ENCODE data around the gene IL31RA. TPM values are rescaled to one million over a fixed set of nuclear protein-coding genes. Genes with fewer than 3 reads are reported as not detected.

The IL31RA gene
- total RNA-seq, 1 donor from 2014 or later = not detected

DNA sequence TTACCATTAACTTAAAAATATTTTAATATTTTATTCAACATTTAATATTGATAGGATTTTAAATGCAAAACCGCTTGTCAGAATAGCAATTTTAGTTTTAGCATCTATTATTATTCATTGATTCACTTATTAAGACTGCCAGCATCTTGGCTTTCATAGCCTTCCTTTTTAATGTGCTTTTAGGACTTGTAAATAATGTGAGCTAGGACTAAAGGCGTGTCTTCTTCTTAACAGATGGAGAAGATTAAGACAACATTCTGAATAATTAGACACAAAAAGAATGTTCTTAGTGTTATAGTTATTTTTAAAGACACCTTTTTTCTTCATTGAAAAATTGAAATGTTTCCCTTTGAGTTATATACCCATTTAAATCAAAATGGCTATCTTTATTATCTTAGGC, 6.9 kb downstream of the IL31RA start:
- DNase-seq (ENCODE audit: low spot score) = no peak

DNA sequence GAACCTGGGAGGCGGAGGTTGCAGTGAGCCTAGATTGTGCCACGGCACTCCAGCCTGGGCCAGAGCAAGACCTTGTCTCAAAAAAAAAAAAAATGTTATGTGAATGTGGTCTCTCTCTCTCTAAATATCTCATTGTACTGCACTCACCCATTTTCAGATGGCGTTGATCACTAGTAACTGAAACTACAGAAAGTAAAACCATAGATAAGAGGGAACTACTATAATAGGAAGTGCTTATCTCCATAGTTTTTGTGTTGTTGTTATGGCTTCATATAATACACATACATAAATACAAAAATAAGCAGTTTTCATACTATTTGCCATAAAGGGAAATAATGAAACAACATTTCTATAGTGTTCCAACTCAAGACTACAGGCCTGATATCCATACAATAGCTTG, 9.1 kb downstream of the IL31RA start:
- no peak for DNase-seq (ENCODE audit: low spot score)

DNA sequence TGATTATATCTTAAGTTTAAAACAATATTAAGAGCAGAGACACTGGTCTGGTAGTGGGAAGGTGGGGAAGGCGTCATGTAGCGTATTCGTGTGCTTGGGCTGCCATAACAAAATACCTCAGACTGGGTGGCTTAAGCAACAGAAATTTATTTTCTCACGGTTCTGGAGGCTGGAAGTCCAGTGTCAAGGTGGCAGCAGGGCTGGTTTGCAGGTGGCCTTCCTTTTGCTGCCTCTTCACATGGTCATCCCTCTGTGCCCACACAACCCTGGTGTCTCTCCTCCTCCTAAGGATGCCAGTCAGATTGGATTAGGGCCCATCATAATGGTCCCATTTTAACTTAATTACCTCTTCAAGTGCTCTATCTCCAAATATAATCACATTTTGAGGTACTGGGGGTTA, 9.6 kb downstream of the IL31RA start:
- no peak for DNase-seq (ENCODE audit: low spot score)

DNA sequence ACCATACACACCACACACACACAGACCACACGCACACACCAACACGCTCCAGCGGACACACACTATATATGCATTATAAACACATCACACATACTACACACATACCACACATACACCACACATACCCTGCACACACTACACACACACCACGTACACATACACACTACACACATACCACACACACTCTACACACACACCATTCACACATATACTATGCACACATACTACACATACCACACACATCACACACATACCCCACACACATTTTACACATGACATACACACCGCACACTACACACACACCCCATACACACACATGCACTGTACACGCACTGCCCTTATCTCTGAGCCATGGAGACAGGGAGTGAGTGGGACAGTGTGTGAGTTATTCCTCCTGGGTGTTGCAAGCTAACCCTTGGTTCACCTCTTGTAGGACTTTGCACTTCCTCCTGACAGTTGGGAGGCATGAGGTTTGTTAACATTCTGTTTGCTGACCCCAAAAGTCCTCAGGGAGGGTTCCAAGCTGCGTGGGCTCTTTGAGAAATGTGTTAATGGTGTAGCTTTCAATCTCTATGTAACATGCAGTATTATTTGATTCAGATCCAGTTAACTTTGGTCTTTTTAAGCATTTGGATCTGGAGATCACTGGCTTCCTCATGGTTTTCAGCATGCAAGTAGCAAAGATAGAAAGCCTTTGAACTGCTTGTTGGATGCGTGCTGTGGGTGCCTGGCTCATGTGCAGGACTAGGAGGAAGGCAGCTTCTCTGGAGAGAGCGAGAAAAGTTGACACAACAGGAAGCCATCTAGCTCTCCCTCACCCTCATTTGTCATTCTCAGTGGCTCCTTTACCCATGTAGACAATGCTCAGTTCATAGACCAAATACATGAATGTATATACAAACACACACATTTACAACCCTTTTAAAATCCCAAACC, 13.7 kb downstream of the IL31RA start:
- DNase-seq (ENCODE audit: low spot score) = no peak

DNA sequence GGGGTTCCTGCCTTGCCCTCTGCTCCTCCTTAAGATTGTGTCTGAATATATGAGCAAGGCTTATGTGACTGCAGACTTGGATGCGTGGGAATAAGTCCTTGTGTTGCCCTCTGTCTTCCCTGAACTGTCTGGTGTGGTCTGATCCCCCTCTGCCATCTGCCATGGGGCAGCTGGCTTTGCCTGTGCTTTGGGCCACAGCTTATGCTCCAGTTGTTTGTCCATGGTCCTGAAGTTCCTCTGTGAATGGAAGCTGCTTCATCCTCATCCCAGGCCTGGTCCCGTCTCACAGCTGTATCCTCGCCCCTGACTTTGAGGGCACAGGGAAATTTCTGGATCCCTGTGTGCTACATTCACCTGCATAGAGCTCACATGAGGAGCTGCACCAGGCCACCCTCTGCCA, 14.7 kb downstream of the IL31RA start:
- no peak for DNase-seq (ENCODE audit: low spot score)

DNA sequence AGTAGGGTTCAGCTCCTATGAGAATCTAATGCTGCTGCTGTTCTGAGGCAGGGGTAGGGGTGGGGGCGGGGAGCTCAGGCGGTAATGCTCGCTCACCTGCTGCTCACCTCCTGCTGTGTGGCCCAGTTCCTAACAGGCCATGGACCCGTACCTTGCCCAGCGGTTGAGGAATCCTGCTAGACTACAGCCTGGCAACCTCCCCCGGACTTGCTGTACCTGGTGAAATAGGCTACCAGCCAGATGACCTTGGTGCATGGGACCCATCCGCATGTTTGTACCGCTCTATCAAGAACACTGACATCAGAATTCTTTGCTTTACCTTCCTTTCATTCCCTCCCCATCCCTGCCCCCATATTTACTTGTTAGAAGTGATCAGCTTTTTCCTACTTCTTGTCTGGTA, 15.3 kb downstream of the IL31RA start:
- DNase-seq (ENCODE audit: low spot score) = no peak

DNA sequence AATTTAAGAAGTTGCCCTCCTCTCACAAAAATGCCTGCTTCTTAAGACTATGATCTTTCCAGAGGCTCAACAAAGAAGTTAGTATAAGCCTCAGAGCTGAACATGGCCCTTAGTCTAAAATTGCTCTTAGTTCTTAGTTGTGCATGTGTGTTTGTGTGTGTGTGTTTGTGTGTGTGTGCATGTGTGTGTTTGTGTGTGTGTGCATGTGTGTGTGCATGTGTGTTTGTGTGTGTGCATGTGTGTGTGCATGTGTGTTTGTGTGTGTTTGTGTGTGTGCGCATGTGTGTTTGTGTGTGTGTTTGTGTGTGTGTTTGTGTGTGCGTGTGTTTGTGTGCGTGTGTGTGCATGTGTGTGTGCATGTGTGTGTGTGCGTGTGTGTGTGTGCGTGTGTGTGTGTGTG, 15.8 kb downstream of the IL31RA start:
- DNase-seq (ENCODE audit: low spot score) = no peak

DNA sequence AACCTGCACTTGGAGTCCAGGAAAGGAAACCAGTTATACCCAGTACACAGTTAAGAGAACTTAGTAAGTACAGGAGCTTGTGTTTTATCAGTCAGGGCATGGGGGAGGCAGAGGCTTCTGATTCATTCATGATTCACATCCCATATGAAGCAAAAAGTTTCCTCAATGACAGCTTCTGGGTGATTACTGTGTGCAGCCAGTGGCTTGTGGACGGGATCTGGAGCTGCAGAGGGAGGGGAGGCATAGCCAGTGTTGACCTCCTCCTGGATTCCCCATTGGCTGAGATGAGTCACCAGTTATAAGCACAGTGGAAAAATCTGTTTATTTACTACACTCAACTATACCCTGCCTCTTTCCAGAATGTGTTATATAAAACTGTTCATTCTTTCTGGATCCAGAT, 17.7 kb downstream of the IL31RA start:
- no peak for DNase-seq (ENCODE audit: low spot score)

DNA sequence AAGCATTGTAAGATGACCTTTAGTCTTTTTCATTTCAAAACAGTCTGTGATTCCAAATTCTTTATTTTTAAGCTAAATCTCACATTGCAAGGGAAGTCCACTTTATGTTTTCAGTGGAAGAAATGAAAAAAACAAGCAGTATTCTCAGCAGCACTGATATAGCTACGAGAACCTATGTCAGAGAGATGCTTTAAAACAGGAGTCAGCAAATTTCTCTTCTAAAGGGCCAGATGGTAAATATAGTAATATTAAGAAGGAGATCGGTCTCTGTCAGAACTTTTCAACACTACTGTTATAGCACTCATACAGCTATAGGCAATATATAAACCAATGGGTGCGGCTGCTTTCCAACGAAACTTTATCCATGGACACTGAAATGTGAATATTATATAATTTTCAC, 18.7 kb downstream of the IL31RA start:
- DNase-seq (ENCODE audit: low spot score) = no peak

DNA sequence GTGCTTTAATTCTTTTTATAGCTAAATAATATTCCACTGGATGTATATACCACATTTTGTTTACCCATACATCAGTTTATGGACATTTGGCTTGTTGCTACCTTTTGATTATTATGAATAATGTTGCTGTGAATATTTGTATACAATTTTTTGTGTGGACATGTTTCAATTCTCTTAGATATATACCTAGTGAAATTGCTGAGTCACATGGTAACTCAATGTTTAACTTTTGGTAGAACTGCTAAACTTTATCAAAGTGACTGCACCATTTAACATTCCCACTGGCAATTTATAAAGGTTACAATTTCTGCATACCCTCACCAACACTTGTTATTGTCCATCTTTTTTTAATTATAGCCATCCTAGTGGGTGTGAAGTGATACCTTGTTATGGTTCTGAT, 22.1 kb downstream of the IL31RA start:
- no peak for DNase-seq (ENCODE audit: low spot score)

DNA sequence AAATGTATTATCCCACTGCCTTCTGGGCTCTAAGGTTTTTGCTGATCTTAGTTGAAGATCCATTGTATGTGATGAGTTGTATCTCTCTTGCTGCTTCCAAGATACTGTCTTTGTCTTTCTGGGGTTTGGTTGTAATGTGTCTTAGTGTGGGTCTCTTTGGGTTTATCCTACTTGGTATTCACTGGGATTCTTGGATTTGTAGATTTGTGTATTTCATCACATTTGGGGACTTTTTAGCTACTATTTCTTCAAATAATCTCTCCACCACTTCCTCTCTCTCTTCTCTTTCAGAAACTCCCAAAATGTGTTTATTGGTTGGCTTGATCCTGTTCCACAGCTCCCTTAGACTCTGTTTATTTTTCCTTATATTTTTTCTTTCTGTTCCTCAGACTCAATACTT, 26.5 kb downstream of the IL31RA start:
- DNase-seq (ENCODE audit: low spot score) = no peak

DNA sequence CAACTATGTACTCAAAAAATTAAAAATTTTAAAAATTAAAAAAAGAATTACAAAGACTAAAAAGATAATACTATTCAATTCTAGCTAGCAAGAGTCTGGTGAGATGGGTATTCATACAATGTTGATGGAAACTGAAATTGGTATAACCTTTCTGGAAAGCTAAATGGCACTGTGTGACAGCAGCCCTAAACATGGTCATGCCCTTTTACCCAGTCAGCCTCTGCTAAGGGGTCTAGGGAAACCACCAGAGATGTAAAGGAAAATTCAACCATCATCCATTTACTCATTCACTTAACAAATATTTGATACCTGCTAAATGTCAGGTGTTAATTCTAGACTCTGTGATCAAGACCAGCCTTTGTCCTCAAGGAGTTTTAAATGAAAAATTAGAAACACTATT, 29.3 kb downstream of the IL31RA start:
- DNase-seq (ENCODE audit: low spot score) = no peak

DNA sequence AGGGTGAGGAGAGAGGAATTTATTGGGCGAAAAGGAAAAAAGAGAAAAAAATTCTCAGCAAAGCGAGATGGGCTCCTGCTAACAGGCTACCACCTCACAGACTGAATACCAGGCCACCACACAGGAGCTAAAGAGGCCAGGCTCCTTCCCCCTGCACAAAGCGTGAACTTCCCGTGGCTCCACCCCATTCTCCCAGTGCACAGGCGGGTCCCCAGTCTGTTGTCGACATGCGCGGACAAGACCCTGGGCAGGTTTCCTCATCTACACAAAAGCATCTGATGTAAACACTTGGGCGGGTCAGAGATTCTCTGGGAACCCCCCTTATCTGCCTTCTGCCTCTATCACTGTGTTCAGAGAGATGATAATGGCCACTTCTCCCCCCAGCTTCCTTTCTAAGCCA, 34.2 kb downstream of the IL31RA start:
- no peak for DNase-seq (ENCODE audit: low spot score)

DNA sequence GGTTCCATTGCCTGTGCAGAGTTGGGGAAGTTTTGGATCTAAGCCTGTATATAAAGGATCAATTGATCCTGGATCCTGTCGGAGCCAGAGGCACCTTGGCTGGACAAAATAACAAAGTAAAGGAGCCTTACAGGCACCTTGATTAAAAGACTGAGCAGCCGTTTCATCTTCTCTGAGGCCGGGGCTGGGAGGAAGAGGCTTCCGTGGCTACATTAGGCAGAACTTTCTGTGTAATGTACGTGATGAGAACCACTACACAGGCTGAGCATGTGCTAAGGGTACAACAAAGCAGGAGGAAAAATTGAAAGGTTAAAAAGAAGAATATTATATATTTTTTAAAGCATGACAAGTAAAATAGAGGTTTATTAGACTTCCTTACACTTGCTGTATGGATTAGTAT, 37.0 kb downstream of the IL31RA start:
- no peak for DNase-seq (ENCODE audit: low spot score)

DNA sequence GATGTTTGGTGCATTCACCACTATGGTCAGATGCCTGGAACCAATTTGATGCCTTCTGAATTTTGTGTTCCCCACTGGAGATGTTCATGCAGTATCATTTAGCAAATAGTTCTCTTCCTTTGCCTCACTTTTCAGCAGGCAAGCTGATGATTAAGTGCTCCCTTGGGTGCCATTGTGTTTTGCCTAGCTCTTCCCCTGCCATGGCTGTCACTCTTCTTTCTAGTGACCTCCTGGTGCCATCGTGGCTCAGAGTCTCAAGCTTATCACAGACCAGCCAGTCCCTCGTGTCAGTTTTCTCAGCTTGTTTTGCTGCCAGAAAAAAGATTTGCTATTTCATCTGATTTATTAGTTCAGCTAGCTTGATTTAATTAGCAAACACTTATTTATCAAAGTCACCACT, 41.3 kb downstream of the IL31RA start:
- no peak for DNase-seq (ENCODE audit: low spot score)

DNA sequence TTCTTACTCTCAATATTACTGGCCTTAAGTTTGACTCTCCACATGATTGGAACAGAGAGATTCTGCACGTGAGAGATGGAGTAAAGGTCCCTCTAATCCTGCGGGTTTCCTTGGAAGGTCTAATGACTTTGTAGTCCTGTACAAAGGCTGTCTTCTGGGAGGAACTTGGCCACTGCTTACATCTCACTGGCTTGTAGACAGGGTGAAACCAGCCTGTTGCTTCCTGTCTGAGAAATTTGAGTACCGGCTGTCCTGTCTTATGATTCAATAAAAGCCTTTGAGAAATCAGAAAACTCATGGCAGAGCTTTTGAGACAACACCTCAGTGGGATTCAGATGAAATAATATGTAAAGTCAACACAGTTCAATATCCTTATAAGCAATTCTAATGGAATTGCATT, 43.0 kb downstream of the IL31RA start:
- DNase-seq (ENCODE audit: low spot score) = no peak

DNA sequence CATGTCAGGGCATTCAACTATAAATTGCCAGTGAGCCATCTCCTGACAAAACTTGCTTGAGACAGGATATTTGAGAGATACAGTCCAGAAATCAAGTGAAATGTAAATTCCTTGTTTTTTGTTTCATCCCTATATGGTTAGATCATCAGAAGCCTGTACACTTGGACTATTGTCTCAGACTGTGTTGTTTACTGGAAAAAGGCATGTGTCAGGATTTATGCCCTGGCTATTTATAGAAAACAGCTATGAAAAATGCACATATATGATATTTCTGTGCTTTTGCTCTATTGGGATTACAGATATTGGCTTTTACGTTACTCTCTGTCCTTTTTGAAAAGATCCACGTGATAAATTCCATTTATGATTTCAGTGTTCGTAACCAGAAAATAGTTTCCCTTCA, 44.2 kb downstream of the IL31RA start:
- no peak for DNase-seq (ENCODE audit: low spot score)

DNA sequence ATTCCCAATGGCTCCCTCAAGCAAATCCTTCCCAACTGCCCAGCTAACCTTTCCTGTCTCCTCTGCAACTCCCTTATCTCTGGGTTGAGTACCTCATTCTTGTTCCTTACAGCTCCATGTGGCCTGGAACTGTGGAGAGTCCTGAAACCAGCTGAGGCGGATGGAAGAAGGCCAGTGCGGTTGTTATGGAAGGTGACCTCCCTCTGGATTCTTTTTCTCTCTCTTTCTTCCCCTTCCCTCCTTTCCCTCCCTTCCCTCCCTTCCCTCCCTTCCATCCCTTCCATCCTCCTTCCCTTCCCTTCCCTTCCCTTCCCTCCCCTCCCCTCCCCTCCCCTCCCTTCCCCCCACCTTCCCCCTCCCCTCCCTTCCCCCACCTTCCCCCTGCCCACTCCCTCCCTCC, 45.1 kb downstream of the IL31RA start:
- DNase-seq (ENCODE audit: low spot score) = no peak

DNA sequence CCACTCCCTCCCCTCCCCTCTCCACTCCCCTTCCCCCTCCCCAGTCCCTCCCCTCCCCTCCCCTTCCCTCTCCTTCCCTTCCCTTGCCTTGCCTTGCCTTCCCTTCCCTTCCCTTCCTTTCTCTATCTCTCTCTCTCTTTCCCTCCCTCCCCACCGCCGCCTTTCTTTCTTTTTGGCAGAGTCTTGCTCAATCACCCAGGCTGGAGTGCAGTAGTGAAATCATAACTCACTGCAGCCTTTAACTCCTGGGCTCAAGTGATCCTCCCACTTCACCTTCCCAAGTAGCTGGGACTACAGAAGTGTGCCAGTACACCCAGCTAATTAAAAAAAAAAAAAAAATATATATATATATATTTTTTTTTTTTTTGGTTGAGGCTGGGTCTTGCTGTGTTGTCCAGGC, 45.5 kb downstream of the IL31RA start:
- DNase-seq (ENCODE audit: low spot score) = no peak

DNA sequence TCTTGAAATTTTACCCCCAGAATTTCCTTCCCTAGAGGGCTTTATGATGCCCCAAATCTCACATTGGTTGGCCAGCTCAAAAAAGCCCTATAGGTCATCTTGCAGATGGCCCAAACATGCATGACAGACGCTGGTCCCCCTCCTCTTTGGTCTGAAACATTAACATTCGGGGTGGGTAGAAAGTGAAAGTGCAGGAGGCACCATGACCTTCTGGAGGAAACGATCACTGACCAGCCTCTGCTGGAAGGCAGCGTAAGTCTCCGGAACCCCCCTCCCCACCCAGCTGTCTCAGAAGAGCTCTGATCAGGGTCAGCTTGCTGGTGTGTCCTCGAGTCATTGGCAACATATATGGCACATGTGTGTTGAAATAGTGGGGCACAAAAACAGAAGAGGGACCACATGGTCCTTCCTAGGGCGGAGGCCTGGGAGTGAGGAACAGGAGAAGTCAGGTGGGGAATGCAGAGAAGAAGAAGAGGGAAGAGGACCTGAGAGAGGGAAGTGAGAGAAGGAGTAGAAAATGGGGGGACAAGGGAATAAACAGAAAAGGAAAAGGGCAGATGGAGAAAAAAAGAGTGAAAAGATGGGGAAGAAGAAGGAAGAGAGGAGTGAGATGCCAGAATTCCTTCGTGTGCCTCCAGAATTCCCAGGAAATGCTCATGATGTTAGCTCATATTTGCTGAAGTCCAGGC, 46.2 kb downstream of the IL31RA start:
- no peak for DNase-seq (ENCODE audit: low spot score)

DNA sequence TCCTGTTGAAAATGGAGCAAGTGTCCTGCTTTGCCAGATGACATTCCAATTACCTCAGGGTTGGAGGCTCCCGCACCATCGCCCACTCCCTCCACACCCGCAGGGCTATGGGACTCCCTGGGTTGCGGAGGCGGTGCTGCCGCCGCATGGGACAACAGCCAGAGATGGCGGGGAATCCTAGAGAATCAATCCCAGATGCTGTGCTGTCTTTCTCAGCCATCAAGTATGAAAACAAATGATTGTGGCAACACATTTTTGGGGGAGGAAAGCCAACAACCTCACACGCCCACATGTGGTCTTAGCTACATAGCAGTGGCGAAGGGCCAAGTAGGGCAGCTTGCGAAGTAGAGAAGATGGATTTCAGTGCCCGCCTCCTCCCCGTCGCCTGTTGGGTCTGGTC, 46.7 kb downstream of the IL31RA start:
- no peak for DNase-seq (ENCODE audit: low spot score)

DNA sequence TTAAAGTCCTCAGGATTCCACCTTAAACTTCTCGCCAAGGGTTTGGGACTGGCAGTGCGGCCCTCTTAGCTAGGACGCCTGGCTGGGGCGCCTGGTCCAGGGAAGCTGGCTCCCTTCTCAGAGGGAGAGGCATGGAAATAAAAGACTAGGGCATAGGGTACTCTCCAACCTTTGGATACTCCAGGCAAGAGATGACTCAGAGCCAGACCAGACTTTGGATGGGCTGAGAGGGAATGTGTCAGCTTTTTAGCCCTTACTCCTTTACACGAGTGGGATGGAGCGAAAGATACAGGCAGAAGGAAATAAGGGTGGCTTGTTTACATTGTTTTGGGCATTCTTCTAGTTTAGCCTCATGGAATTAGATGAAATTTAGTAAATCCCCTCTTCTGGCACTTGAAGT, 48.2 kb downstream of the IL31RA start:
- DNase-seq (ENCODE audit: low spot score) = no peak

DNA sequence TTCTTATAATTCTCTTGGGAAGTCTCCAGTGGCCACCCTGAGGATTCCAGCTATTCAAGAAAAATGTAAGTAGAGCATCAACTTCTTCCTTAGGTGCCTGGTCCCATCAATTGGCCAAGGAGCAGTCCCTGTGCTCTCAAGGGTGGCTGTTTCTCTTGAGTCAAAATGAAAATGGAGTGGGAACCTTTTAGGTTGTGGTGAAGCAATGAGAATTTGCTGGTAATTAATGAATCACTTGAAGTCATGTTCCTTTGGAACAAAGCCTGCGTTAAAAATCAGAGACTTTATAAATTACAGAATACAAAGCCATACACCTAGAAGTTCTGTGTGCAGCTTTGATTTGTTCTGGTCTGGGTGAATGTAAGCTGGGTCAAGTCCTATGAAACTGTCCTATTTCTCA, 48.9 kb downstream of the IL31RA start:
- no peak for DNase-seq (ENCODE audit: low spot score)

All from ureter (tissue), 1 donor.